Natural killer cell (primary cell): Measurements from ENCODE around the gene S100A5. TPM values are rescaled to one million over a fixed set of nuclear protein-coding genes. Genes with fewer than 3 reads are reported as not detected.

Source experiments
- ATAC-seq, 3 donors: fragments of 150-1000 bp in 2 of 3; fragments of 200-7000 bp in 1 of 3; cut with Tn5 transposase; 1 replicate in 1 of 3; 2 replicates in 2 of 3; pipeline ENCODE4 v1.10.0; 2021; ENCODE audit warnings: mild to moderate bottlenecking in 2 of 3, moderate library complexity in 2 of 3
- DNase-seq, 2 donors: peaks; one replicate each; pipeline versions ENCODE4 v3.0.0 to v3.0.0-alpha.2; 2013 to 2021; ENCODE audit warnings: mixed read lengths in 1 of 2
- H3K27ac ChIP-seq: one replicate; pipeline ENCODE4 v1.5.1; 2013; ENCODE audit warnings: mild to moderate bottlenecking, low read length
- H3K27me3 ChIP-seq: one replicate; pipeline ENCODE4 v1.6.1; 2013; ENCODE audit warnings: low read length; ENCODE audit not compliant: control insufficient read depth, insufficient read depth
- H3K36me3 ChIP-seq: one replicate; pipeline ENCODE4 v1.6.1; 2013; ENCODE audit warnings: low read length; ENCODE audit not compliant: control insufficient read depth, insufficient read depth
- H3K4me1 ChIP-seq: one replicate; pipeline ENCODE4 v1.6.1; 2013; ENCODE audit warnings: low read length; ENCODE audit not compliant: control insufficient read depth, insufficient read depth
- H3K4me3 ChIP-seq: one replicate; pipeline ENCODE4 v1.5.1; 2013; ENCODE audit warnings: low read length
- H3K9me3 ChIP-seq: one replicate; pipeline ENCODE4 v1.6.1; 2013; ENCODE audit warnings: low read length; ENCODE audit not compliant: control insufficient read depth, insufficient read depth
- H3K27ac Mint-ChIP-seq, 2 donors: one replicate each; pipeline ENCODE4 v1.8.0; 2022; ENCODE audit warnings: mild to moderate bottlenecking in 2 of 2, mixed read lengths in 2 of 2, moderate library complexity in 1 of 2
- H3K27me3 Mint-ChIP-seq, 2 donors: one replicate each; pipeline ENCODE4 v1.8.0; 2022; ENCODE audit warnings: low read depth in 2 of 2, mixed read lengths in 2 of 2
- H3K36me3 Mint-ChIP-seq: one replicate; pipeline ENCODE4 v1.8.0; 2022; ENCODE audit warnings: mixed read lengths
- H3K4me1 Mint-ChIP-seq, 2 donors: one replicate each; pipeline ENCODE4 v1.8.0; 2022; ENCODE audit warnings: mixed read lengths in 2 of 2
- H3K4me3 Mint-ChIP-seq: one replicate; pipeline ENCODE4 v1.8.0; 2022; ENCODE audit warnings: mild to moderate bottlenecking, moderate library complexity, mixed read lengths
- H3K9me3 Mint-ChIP-seq, 2 donors: one replicate each; pipeline ENCODE4 v1.8.0; 2022; ENCODE audit warnings: mixed read lengths in 2 of 2
- CTCF ChIP-seq: fragments of 200-600 bp; IDR thresholded peaks from one replicate; pipeline ENCODE4 v1.8.0; 2022; ENCODE audit warnings: antibody characterized with exemption
- WGBS: methylation state at CpG from one replicate; pipeline ENCODE4 v1.1.7; 2013; ENCODE audit warnings: missing lambda C conversion rate; ENCODE audit not compliant: insufficient coverage; 5-methylcytosine and 5-hydroxymethylcytosine counted together
- intact Hi-C: fragments of 100-400 bp; cut with micrococcal nuclease; formaldehyde crosslinking; loops from one replicate; pipeline ENCODE4 v1.14.2; 2022
- total RNA-seq, 4 donors: library from RNA; stranded (reverse); fragments of 120-200 nt in 1 of 4; gene quantifications; one replicate each; pipeline versions ENCODE4 v1.2.3 to v1.2.4, GENCODE V29; 2013 to 2022

S100A5 gene
- total RNA-seq, 3 donors from 2014 or later (not counting 1 experiment from before 2014, with no cell fraction given), result not detected

DNA sequence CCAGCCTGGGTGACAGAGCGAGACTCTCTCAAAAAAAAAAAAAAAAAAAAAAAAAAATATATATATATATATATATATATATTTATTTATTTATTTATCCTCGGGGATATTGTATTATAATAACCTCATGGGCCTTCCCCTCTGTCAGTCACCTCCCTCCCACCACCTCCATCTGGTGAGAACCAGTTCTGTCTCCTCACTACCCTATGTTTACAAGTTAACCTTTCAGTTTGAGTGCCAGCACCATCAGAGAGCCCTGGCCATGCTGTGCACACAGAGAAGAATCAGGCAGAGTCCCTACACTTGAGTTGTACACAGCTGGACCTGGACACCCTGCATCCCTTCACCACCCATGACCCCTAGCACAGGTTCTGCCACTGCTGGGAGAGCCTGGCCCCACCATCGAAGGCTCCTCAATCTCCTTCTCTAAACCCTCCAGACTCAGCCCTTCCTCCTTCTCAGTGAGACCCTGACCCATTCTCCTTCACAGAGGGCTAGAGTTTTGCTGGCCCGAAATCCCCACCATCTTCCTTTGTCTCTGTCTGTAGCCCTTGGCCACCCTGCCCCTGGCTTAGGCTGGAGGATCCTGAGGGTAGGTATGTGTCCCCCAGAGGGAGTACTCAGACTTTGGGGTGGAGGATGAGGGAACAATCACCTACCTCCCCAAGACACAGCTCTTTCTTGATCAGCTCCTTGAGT lies 1.2 kb downstream of the S100A5 start:
- no peaks in the 10 kb centered on the region for H3K27me3 Mint-ChIP-seq
- intact Hi-C loops, result no loop called here
- no peaks in the 10 kb centered on the region for H3K27me3 ChIP-seq
- H3K27ac ChIP-seq, result peak overlapping the region; percentile 32
- no peak for TF ChIP-seq CTCF
- ATAC-seq, result no peak
- DNase-seq, result peak in 1 of 2 donors; percentile 12
- H3K9me3 ChIP-seq, result no peaks in the 10 kb centered on the region
- H3K9me3 Mint-ChIP-seq, result no peaks in the 10 kb centered on the region
- H3K4me3 ChIP-seq, result no peak overlapping the region
- peak overlapping the region; percentile 84 to 98 for H3K27ac Mint-ChIP-seq
- H3K4me3 Mint-ChIP-seq, result peak overlapping the region; percentile 65
- peaks cover 78% of the 10 kb centered on the region for H3K4me1 ChIP-seq
- no peaks in the 10 kb centered on the region for H3K36me3 Mint-ChIP-seq
- WGBS, result 100% methylated on average over 1 of the region's 4 CpGs
- H3K36me3 ChIP-seq, result peaks cover 23% of the 10 kb centered on the region
- H3K4me1 Mint-ChIP-seq, result peaks cover 67 to 84% of the 10 kb centered on the region in 2 donors

DNA sequence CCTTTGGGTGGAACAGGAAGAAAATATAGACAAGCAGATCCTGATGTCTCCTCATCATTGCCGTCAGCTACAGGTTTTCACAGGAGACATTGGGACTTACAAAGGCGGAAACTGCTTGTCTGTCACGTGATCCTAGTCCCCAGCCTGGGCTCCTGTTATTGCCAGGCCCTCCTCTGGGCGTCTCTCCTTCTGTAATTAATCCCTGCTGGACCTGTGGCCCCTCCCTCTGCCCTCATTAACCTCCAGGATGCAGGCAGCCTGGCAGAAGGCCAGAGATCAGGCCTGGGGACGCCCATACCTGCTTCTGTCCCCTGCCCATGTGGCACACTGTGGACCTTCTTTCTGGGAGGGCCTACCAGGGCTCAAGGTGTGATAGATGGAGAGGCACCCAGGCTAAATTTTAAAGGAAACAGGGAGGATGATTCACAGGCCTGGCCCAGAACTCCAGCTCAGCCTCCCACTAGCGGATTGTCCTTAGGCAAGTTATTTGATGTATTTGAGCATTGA lies 2.4 kb downstream of the S100A5 start:
- no peak overlapping the region for H3K4me3 ChIP-seq
- no peaks in the 10 kb centered on the region for H3K27me3 ChIP-seq
- Mint-ChIP-seq H3K27me3 (no peaks in the 10 kb centered on the region), H3K4me3 (no peak overlapping the region), H3K27ac (peak overlapping the region; percentile 14 to 90), H3K36me3 (no peaks in the 10 kb centered on the region), H3K4me1 (peaks cover 68 to 84% of the 10 kb centered on the region in 2 donors), H3K9me3 (no peaks in the 10 kb centered on the region)
- no peaks in the 10 kb centered on the region for H3K9me3 ChIP-seq
- H3K27ac ChIP-seq, result no peak overlapping the region
- ATAC-seq (no peak), DNase-seq (peak in 1 of 2 donors; percentile 7)
- WGBS, result 90% methylated on average over 6 of the region's 6 CpGs
- intact Hi-C loops, result no loop called here
- no peak for TF ChIP-seq CTCF
- H3K4me1 ChIP-seq, result peaks cover 78% of the 10 kb centered on the region
- H3K36me3 ChIP-seq, result peaks cover 16% of the 10 kb centered on the region

DNA sequence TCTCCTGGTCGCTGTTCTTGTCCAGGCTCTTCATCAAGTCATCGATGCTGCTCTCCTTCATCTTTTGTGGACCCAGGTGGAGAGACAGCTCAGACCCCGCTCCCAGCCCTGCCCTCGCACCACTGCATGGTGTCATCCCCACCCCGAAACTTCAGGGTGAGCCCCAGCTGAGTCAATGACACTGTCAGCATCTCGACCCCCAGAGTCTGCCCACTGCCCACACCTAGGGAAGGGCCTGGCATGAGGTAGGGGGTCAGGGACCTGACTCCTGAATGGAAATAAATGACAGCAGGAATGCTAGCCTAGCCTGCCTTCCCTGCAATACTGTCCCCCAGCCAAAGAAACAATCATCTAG lies 3.4 kb downstream of the S100A5 start:
- no peaks in the 10 kb centered on the region for H3K27me3 Mint-ChIP-seq
- Histone ChIP-seq H3K9me3 (no peaks in the 10 kb centered on the region), H3K36me3 (peaks cover 10% of the 10 kb centered on the region), H3K4me3 (no peak overlapping the region), H3K4me1 (peaks cover 78% of the 10 kb centered on the region), H3K27ac (no peak overlapping the region), H3K27me3 (no peaks in the 10 kb centered on the region)
- H3K36me3 Mint-ChIP-seq, result no peaks in the 10 kb centered on the region
- TF ChIP-seq CTCF, result no peak
- intact Hi-C loops, result loop anchor here (2.0 kb wide), 1 partner anchor 97 kb away; the partner anchor contains the start of gene CHTOP
- DNase-seq (no peak), ATAC-seq (no peak)
- peaks cover 68 to 84% of the 10 kb centered on the region in 2 donors for H3K4me1 Mint-ChIP-seq
- H3K9me3 Mint-ChIP-seq, result no peaks in the 10 kb centered on the region
- 96% methylated on average over 6 of the region's 6 CpGs for WGBS
- peak overlapping the region; percentile 14 to 90 for H3K27ac Mint-ChIP-seq
- no peak overlapping the region for H3K4me3 Mint-ChIP-seq
